ENCODE results near the gene STRIP1.

DNA sequence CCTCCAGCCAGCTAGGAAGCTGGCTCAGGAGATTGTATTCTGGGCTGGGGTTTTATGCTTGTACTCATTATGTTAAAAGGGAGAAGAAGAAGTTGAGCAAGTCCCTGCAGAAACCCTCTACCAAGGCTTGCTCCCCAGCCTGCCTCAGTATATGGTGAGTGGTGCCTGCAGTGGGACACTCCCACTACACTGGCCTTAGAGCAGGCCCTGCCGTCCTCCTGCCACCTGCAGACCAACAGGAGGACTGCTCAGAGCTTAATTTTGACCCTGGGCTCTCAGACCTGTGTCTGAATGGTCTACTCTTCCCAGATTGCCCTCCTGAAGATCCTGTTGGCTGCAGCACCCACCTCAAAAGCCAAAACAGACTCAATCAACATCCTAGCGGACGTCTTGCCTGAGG, 13.0 kb downstream of the STRIP1 start:
- TF ChIP-seq SUZ12 (IDR thresholded peaks at IDR 0.05; ENCODE audit: extremely low read depth, insufficient read depth, insufficient read length) (no peak), ZNF274 (IDR thresholded peaks at IDR 0.05; ENCODE audit: low read depth, low read length) (no peak), YY1 (IDR thresholded peaks at IDR 0.05; ENCODE audit: insufficient read depth, insufficient read length) (no peak)
